B cell (primary cell): Measurements from ENCODE around the gene CAV1. TPM values are rescaled to one million over a fixed set of nuclear protein-coding genes. Genes with fewer than 3 reads are reported as not detected.

ENCODE experiments used
- ATAC-seq: fragments of 200-7000 bp; cut with Tn5 transposase; one replicate; pipeline ENCODE4 v1.10.0; 2021; ENCODE audit warnings: low read depth, mild to moderate bottlenecking, moderate number of reproducible peaks, moderate library complexity
- CTCF ChIA-PET: fragments of 350-600 bp; sonication (Branson Sonifier 250); formaldehyde crosslinking; loops from one replicate; lab custom pipeline; 2021; ENCODE audit warnings: antibody characterized with exemption, inconsistent platforms; lab: Charles Lee
- POLR2A ChIA-PET: fragments of 350-600 bp; sonication (Branson Sonifier 250); formaldehyde crosslinking; loops from one replicate; lab custom pipeline; 2021; ENCODE audit warnings: antibody characterized with exemption; lab: Charles Lee
- DNase-seq: peaks from one replicate; pipeline ENCODE4 v3.0.0; 2013
- H2AFZ ChIP-seq: 2 replicates; pipeline ENCODE4 v1.6.1; 2012; ENCODE audit warnings: mild to moderate bottlenecking, low read depth, low read length; ENCODE audit not compliant: insufficient read depth, poor library complexity, severe bottlenecking
- H3K27ac ChIP-seq, 2 donors: 1 replicate in 1 of 2; 2 replicates in 1 of 2; pipeline ENCODE4 v1.5.1; 2012 to 2013; ENCODE audit warnings: low read length in 2 of 2, mild to moderate bottlenecking in 2 of 2, moderate library complexity in 1 of 2
- H3K27me3 ChIP-seq, 4 experiments: fragments of 200-600 bp in 1 of 4; sonication (generic) in 1 of 4; replicated peaks in 1 of 4; 1 replicate in 2 of 4; 2 replicates in 2 of 4; pipeline versions ENCODE4 v1.6.1 to v1.7.0; 2013 to 2016; ENCODE audit warnings: low read length in 3 of 4, mild to moderate bottlenecking in 2 of 4, mixed read lengths in 1 of 4, moderate library complexity in 1 of 4; ENCODE audit not compliant: insufficient read depth in 4 of 4, control insufficient read depth in 3 of 4; ENCODE audit errors: control extremely low read depth in 1 of 4
- H3K36me3 ChIP-seq, 2 experiments: replicated peaks in 1 of 2; 1 replicate in 1 of 2; 2 replicates in 1 of 2; pipeline versions ENCODE4 v1.6.1 to v1.7.1; 2013; ENCODE audit warnings: low read length in 1 of 2; ENCODE audit not compliant: insufficient read depth in 2 of 2, control insufficient read depth in 1 of 2; ENCODE audit errors: control extremely low read depth in 1 of 2, extremely low read depth in 1 of 2
- H3K4me1 ChIP-seq, 2 donors: fragments of 200-600 bp in 1 of 2; sonication (generic) in 1 of 2; 1 replicate in 1 of 2; 2 replicates in 1 of 2; pipeline versions ENCODE4 v1.5.1 to v1.6.1; 2013 to 2017; ENCODE audit warnings: low read length in 2 of 2; ENCODE audit not compliant: control insufficient read depth in 2 of 2, insufficient read depth in 2 of 2
- H3K4me2 ChIP-seq: replicated peaks from 2 replicates; pipeline ENCODE3; 2012; ENCODE audit warnings: mild to moderate bottlenecking, low read depth, low read length; ENCODE audit not compliant: poor library complexity, severe bottlenecking
- H3K4me3 ChIP-seq, 5 experiments: fragments of 200-600 bp in 1 of 5; sonication (generic) in 1 of 5; 1 replicate in 3 of 5; 2 replicates in 2 of 5; pipeline versions ENCODE4 v1.5.1 to v1.7.0; 2011 to 2016; ENCODE audit warnings: low read length in 4 of 5, mild to moderate bottlenecking in 4 of 5, low read depth in 2 of 5, control low read depth in 1 of 5, moderate library complexity in 1 of 5; ENCODE audit not compliant: insufficient read depth in 1 of 5; ENCODE audit errors: control extremely low read depth in 1 of 5, extremely low read depth in 1 of 5
- H3K79me2 ChIP-seq: fragments of 200-600 bp; sonication (generic); one replicate; pipeline ENCODE4 v1.6.0; 2016; ENCODE audit warnings: low read length; ENCODE audit not compliant: control insufficient read depth, insufficient read depth
- H3K9ac ChIP-seq: fragments of 200-600 bp; sonication (generic); 2 replicates; pipeline ENCODE4 v1.6.1; 2017; ENCODE audit warnings: mild to moderate bottlenecking, low read length, moderate library complexity
- H3K9me3 ChIP-seq, 3 donors: one replicate each; pipeline versions ENCODE4 v1.6.1 to v1.7.1; 2013; ENCODE audit warnings: low read length in 2 of 3; ENCODE audit not compliant: control insufficient read depth in 2 of 3, insufficient read depth in 1 of 3; ENCODE audit errors: control extremely low read depth in 1 of 3
- H4K20me1 ChIP-seq: 2 replicates; pipeline ENCODE4 v1.6.0; 2012; ENCODE audit warnings: mild to moderate bottlenecking, low read length; ENCODE audit not compliant: insufficient read depth, control insufficient read depth, poor library complexity, severe bottlenecking
- H3K27ac Mint-ChIP-seq: one replicate; pipeline ENCODE4 v1.8.0; 2021; ENCODE audit warnings: mixed read lengths
- H3K27me3 Mint-ChIP-seq: one replicate; pipeline ENCODE4 v1.8.0; 2021; ENCODE audit warnings: mixed read lengths
- H3K4me1 Mint-ChIP-seq: one replicate; pipeline ENCODE4 v1.8.0; 2021; ENCODE audit warnings: mixed read lengths
- H3K4me3 Mint-ChIP-seq: one replicate; pipeline ENCODE4 v1.8.0; 2021; ENCODE audit warnings: mixed read lengths
- H3K9me3 Mint-ChIP-seq: one replicate; pipeline ENCODE4 v1.8.0; 2022; ENCODE audit warnings: mixed read lengths; ENCODE audit not compliant: insufficient read depth
- CTCF ChIP-seq: fragments of 200-600 bp; IDR thresholded peaks from one replicate; pipeline ENCODE4 v1.8.0; 2022; ENCODE audit warnings: antibody characterized with exemption, mild to moderate bottlenecking
- EZH2 ChIP-seq: IDR thresholded peaks from 2 replicates; pipeline ENCODE4 v1.6.1; 2012; ENCODE audit warnings: borderline replicate concordance, low read depth, mild to moderate bottlenecking, moderate library complexity, low read length; ENCODE audit not compliant: insufficient read depth, poor library complexity, severe bottlenecking
- WGBS: methylation state at CpG from one replicate; pipeline ENCODE4 v1.1.5; 2013; ENCODE audit warnings: missing lambda C conversion rate; ENCODE audit not compliant: insufficient coverage; 5-methylcytosine and 5-hydroxymethylcytosine counted together
- intact Hi-C: fragments of 100-400 bp; cut with micrococcal nuclease; formaldehyde crosslinking; loops from one replicate; pipeline ENCODE4 v1.10.0; 2022
- polyA plus RNA-seq: library from polyadenylated mRNA; depleted of rRNA; stranded (reverse); fragments of >200 nt; gene quantifications from 2 replicates; pipeline ENCODE4 v1.2.3, GENCODE V29; 2012
- total RNA-seq, 2 donors: library from RNA; stranded (reverse); fragments of 120-200 nt in 1 of 2; gene quantifications; 1 replicate in 1 of 2; 2 replicates in 1 of 2; pipeline versions ENCODE4 v1.2.3 to v1.2.4, GENCODE V29; 2013 to 2022

CAV1 gene
- total and polyA plus RNA-seq, 2 donors (not counting 1 experiment from before 2014, with no cell fraction given): 0.95 to 1.9 TPM

DNA sequence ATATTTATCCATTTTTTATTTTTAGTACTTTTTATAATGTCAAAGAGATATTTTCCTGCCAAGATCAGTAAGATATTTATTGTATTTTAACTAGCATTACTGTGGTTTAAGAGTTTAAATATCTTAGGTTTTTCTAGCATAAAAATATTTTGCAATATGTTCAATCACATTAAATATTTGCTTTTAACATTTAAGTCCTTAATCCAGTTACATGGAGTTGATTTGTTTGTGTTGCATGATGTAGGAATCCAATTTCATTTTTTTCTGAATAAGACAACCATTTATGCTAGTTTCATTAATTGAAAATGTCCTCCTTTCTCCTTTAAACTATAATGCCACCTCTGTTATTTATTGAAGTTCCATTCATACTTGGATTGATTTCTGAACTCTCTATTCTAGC is 41.8 kb downstream of the CAV1 start:
- DNase-seq: no peak
- ChIA-PET CTCF (no interaction called here), POLR2A (no interaction called here)
- Histone ChIP-seq H2AFZ (no peak overlapping the region), H4K20me1 (no peaks in the 10 kb centered on the region), H3K4me2 (no peak overlapping the region), H3K36me3 (no peaks in the 10 kb centered on the region), H3K27ac (no peak overlapping the region), H3K9me3 (peaks cover 0 to 6% (median 3%) of the 10 kb centered on the region in 3 donors), H3K4me3 (no peak overlapping the region), H3K9ac (no peak overlapping the region), H3K27me3 (peaks cover 0 to 3% (median 0%) of the 10 kb centered on the region in 4 experiments), H3K79me2 (no peaks in the 10 kb centered on the region), H3K4me1 (peaks cover 2 to 4% of the 10 kb centered on the region in 2 donors)
- Mint-ChIP-seq H3K4me1 (peaks cover 16% of the 10 kb centered on the region), H3K27me3 (peaks cover 23% of the 10 kb centered on the region), H3K4me3 (no peak overlapping the region), H3K9me3 (peaks cover 3% of the 10 kb centered on the region), H3K27ac (no peak overlapping the region)
- intact Hi-C loops: no loop called here
- no peak for TF ChIP-seq EZH2
- TF ChIP-seq CTCF: no peak
- ATAC-seq: no peak

DNA sequence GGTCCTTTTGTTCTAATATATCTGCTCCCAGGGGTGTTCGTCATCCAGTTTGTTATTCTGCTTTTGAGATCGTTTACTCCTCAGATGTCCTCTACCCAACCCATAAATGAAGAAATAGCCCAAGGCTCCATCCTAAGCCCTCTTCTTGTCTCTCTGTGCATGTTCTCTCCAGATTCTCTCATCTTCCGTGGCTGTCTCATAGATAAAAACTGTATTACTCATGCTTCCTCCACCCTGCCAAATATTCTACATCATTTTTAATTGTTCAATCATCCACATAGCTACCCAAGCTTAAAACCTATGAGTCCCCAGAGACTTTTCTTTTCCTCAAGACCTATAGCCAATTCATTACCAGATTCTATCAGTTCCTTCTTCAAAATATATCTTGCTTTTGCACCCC is 44.9 kb downstream of the CAV1 start:
- Mint-ChIP-seq H3K4me1 (peaks cover 21% of the 10 kb centered on the region), H3K27ac (no peak overlapping the region), H3K9me3 (no peaks in the 10 kb centered on the region), H3K4me3 (no peak overlapping the region), H3K27me3 (peaks cover 20% of the 10 kb centered on the region)
- no peak overlapping the region for H3K27ac ChIP-seq
- no peaks in the 10 kb centered on the region for H3K79me2 ChIP-seq
- no peaks in the 10 kb centered on the region for H3K9me3 ChIP-seq
- H3K9ac ChIP-seq: no peak overlapping the region
- H3K4me3 ChIP-seq: no peak overlapping the region
- H3K4me1 ChIP-seq: peaks cover 12 to 14% of the 10 kb centered on the region in 2 donors
- no peak overlapping the region for H3K4me2 ChIP-seq
- no peak for ATAC-seq
- H3K36me3 ChIP-seq: no peaks in the 10 kb centered on the region
- no peak overlapping the region for H2AFZ ChIP-seq
- H3K27me3 ChIP-seq: peaks cover 0 to 3% (median 0%) of the 10 kb centered on the region in 4 experiments
- WGBS: 41% methylated on average over 2 of the region's 3 CpGs
- no peak for DNase-seq
- CTCF ChIA-PET: interaction anchor here (0.6 to 1.6 kb wide), 4 partner anchors 16 to 258 kb away, joined by 3 read pairs; no protein-coding TSS in a partner anchor
- H4K20me1 ChIP-seq: no peaks in the 10 kb centered on the region
- intact Hi-C loops: no loop called here
- POLR2A ChIA-PET: no interaction called here
- TF ChIP-seq EZH2 (no peak), CTCF (no peak)
